GM18508 (cell line): ENCODE data around the gene RPL23.

ENCODE experiments used
- ATAC-seq: cut with Tn5 transposase; IDR thresholded peaks from one replicate; pipeline ENCODE4 v1.9.1; 2021; ENCODE audit warnings: moderate number of reproducible peaks; ENCODE audit not compliant: insufficient read depth, unreplicated experiment

Gene RPL23

DNA sequence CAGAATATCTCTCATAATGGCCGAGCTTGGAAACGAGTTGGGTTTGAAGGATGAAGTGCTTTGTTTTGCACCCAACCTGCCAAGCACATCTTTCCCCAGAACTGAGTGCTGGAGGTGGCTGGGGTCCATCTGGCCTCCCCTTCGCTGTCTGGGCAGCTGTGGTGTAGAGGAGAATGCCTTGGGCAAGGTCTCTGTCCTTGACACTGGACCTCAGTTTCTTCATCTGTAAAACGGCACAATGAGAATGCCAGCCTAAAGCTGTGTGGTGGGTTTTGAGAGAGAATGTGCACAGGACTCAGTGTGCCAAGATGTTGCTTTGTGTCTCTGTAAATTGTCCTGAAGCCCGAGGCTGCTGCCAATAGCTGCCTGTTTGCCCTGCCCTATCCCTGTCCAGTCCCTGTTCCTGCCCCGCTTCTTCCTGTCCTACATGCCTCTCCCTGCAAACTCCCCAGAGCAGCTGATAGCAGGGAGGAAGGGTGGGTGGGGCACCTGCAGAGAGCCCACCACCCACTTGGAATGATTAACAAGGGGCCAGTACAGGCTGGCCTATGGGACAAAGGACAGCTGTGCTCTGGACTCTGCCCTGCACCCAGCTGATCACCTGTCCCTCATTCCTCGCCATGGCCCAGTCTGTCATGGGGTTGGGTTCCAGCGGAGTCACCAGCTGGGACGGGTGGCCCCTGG, 31.7 kb upstream of the RPL23 start:
- no peak for ATAC-seq

DNA sequence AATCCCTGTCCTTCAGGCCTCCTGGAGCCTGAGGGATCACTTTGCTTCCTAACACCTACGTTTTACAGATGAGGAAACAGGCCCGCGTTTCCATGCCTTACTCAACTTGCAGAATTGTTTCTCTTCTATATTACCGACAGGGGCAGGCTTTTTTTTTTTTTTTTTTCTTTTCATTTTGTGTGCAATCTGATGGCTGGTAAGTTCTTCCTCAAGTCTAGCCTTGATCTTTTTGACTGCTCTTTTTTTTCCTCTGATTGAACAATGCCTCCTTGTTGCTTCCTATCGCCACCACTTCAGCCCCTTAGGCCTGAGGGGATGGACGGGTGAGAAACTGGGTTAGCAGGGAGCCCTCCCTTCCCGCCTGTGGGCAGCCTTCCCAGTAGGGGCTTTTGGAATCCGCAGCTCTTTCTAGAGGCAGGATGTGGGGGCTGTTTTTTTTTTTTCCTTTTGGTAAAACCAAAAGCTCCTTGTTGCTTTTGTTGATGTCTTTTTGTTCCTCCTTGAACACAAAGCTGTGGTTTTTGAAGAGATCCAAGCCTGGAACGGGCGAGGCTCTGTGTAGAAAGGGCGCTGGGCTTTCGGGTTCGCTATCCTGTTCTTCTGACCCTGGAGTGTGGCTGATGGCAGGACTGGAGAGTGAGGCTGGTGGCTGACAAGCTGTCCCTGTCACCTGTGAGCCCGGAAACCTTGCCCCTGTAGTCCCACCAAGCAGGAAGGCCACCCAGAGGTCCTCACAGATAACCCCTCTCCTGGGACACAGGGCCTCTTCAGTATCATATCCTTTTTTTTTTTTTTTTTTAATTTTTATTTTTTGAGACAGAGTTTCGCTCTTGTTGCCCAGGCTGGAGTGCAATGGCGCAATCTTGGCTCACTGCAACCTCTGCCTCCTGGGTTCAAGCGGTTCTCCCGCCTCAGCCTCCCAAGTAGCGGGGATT, 30.3 kb upstream of the RPL23 start:
- ATAC-seq: no peak

DNA sequence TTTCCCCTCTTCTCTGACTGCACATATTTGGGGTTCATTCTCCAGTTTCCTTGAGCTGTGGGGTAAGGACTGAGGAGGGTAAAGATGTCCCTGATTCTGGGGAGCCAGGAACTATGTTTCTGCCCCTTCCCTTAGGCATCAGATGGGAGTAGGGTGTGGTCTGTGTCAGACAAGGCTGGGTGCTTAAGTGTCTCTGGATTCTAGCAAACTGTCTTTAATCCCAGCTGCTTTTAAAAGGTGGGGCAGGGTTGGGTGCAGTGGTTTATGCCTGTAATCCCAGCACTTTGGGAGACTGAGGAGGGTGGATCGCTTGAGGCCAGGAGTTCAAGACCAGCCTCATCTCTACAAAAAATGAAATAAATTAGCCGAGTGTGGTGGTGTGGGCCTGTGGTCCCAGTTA, 29.3 kb upstream of the RPL23 start:
- no peak for ATAC-seq

DNA sequence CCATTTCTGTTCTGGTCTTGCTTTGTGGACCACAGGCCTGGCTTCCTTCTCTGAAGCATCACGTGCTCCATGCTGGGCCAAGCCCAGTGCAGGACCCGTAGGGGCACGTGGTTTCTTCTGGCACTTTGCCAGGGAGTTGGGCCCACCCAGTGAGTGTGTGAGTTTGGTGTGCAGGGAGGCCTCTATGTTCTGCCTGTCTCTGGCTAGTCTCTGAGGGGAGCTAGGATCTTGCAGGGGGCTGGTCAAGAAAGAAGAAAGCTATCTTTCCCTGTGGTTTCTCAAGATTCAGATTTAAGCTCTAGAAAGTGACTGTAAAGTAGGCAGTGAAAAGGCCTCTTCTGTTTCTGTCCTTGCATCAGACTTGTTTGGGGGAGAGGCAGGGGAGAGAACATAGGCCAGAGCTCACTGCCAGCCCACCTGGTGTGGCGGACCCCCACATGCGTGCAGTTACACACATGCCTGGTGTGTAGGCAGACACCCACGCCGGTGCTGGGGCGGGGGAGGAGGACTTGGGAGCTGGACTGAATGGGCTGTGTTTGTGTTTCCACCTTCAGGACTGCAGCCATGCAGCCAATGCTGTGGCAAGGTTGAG, 28.2 kb upstream of the RPL23 start:
- no peak for ATAC-seq

DNA sequence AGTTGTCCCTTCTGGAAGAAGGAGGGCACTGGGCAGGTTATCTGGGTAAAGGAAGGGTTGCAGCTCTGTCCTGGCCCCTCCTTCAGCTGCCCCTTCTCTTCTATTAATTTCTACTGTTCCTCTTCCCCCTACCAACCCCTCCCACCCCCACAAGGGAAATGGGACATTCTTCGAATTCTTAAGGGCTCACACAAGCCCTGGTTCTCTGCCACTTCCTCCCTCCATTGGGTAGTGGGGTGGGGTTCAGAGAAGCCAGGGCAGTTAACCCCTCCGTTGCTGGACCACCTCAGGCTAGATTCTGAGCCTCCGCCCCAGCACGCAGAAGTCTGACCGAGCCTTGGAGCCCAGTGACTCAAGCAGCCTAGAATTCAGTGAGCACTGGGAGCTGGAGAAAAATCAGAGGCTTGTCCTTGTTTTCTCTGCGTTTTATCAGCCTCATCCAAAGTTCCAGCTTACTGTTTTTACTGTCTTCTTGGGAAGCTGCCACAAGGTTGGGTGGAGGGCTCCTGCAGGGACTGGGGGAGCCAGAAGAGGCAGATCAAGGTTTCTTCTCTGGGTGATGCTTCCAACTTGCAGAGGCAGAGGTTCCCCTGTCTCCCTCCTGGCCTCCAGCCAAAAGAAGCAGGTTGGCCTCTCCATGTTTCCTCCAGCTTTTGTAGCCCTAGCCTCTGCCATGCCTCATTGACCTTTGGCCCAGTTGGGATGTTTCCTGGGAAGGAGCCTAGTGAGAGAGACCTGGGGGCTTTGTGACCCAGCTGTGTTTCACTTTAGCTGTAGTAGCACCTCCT, 26.6 kb upstream of the RPL23 start:
- ATAC-seq: no peak

DNA sequence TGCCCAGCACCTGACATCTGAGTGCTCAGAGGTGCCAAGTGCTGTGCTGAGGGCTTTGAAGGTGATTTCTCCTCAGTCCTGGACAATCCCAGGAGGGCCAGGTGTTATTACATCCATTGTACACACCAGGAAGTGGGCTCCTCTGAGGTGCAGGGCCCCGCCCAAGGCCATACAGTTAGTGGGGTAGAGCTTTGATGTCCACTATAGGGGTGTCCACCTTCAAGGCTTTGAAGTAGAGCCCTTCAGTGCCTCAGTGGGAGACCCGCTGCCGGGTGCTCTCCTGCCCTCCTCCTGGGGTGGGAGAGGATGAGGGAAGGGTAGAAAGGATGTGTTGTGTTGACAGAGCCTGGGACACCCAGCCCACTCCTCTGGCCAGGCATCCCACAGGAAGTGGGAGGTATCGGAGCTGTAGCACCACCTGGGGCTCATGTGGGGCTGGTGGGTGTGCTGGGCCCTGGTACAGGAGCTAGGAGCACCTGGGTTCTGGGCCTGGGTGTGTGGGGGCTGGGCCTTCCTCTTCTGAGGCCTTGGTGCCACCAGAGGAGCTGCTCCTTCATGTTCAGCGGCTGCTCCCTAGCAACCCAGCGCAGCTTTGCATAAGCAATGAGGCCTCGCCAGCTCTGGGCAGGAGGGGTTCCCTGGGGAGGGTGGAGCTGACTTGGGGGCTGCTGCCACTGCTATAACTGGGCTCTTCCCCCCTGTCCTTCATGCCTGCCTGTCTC, 23.8 kb upstream of the RPL23 start:
- ATAC-seq: no peak

DNA sequence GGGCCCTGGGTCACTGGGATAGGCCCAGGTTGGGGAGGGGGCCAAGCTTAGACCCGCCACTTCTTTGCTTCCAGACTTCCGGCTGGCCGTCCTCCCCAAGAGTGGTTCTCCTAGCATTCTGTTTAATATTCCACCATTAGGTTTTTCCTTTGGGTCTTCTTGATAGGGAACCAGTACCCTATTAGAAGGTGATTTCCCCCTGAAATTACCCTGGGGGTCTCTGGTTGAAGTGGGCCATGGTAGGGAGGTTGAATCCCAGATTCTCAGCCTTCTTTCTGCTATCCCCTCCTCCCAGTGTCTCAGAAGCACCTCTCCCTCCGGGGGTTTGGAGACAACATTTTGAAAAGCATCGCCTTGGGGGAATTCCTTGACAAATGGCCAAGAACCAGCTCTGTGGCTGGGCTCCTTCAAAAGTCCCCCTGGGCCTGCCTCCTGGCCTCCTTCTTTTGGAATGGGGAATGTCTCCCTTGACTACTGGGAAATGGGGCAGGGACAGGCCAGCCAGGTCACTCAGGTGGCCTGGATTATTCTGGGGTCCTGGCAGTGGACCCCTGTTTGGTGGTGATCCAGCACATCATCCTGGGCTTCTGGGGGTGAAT, 22.1 kb upstream of the RPL23 start:
- ATAC-seq: no peak

DNA sequence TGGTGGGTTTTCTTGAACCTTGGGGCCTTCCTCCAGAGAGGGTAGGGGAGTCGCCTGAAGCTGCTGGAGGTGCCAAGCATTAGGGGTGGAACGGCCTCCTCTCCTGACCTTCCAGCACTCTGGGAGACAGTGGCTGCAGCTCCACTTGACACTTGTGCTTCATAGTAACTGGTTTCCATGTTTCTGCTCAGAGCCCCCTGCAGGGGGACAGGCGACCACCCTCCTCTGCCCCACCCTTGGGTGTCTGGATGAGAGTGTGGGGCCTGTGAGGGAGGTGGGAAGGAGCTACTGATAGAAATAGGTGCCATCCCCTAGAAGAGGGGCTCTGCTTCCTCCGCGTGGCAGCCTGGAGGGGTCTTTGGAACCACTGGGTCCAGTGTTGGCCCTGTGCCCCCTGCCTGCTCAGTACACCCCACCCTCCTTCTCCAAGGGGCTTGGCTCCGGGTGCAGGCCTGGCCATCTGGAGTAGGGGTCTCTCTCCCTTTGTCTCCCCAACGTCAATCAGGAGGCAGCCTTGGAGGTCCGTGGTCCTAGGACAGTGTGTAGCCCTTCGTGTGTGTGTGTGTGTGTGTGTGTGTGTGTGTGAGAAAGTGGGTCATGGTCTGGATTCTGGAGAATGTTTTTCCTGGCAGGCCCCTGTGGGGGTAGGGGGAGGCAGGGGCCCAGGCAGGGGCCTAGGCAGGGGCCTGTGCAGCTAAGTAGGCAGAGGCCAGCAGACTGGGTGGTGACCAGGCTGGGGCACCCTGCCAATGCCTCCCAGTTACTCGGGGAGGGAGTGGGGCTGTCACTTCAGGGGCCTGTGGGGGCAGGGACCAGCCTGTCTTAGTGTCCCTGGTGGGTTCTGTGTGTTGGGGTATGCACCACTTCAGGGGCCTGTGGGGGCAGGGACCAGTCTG, 21.2 kb upstream of the RPL23 start:
- no peak for ATAC-seq

DNA sequence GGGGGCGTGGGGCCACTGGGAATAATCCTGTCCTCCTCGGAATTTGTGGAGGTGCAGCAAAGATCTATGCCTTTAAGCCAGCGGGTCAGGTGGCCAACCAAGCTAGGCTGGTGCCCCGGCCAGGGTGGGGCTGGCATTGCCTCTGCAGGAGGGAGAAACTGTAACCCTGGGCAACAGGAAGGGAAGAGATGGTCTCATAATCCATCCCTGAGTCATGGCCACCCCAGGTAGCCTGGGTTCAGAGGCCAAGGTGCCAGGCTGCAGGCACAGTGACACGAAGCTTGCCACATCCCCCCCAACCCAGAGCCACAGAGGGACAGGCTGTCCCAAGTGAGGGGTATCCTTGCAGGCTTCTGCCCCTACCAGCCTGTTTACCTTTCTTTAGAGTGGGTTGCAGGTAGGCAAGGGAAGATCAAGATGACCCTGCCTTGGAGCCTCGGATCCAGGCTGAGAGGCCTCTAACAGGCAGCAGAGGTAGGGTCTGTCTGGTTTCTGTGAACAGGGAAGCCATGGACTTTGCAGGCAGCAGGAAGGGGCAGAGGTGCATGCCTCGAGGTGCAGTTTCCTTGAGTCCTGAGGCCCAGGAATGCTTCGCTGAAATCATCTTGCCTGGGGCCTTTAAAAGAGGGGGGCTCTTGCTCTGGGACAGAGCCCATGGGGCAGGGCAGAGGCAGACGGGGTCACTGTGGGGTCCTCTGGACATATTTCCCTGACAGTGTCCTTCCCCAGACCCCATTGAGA, 20.3 kb upstream of the RPL23 start:
- ATAC-seq: no peak

DNA sequence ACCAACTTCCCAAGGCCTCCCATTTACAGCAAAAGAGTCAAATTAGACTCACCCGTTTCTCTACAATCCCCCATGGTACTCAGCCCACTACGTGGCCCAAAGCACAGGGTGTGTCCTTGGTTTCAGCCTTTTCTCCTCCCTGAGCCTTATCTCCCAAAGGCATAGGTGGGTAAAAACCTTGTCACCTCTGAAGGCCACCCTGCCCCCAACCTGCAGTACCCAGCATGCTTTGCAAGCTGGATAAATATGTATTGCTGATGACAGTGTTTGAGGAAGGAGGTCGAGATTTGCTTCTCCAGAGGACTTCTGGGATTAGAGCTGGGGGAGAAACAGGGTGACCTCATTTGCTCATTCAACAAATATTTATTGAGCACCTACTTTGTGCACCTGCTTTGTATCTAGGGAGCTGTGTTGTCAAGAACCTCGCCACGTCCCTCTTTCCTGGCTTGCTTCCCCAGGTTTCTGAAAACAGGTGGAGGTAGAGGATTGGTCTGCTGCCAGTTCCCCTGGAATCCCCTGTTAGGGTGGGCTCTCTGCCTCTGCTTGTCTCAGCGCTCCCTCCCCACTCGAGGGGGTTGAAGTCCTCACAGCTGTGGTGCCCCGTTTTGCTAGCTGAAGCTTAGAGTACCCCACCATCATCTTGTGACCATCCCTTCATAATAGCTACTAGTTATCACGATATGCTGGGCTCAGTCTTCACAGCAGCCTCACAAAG, 19.3 kb upstream of the RPL23 start:
- no peak for ATAC-seq

DNA sequence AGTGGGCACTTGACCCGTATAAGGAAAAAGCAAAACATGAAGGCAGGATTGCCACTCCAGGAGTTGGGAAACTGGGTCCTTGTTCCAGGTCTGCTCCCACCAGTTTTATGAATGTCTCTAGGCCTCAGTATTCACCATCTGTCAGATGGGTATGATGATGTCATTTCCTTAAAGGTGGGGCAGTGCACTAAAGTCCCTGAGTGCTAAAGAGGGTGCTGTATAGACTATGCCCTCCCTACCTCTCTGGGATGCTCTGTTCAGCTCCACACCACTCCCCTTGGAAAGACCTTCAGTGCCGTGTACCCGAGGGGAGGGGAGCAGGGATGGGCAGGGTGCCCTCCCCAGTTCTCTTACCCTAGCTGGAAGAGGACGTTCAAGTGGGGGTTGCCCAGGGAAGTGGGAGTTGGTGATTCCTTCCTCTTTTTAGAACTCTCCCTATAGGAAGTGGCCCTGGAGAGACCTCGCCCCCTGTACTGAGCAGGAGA, 18.5 kb upstream of the RPL23 start:
- ATAC-seq: no peak

DNA sequence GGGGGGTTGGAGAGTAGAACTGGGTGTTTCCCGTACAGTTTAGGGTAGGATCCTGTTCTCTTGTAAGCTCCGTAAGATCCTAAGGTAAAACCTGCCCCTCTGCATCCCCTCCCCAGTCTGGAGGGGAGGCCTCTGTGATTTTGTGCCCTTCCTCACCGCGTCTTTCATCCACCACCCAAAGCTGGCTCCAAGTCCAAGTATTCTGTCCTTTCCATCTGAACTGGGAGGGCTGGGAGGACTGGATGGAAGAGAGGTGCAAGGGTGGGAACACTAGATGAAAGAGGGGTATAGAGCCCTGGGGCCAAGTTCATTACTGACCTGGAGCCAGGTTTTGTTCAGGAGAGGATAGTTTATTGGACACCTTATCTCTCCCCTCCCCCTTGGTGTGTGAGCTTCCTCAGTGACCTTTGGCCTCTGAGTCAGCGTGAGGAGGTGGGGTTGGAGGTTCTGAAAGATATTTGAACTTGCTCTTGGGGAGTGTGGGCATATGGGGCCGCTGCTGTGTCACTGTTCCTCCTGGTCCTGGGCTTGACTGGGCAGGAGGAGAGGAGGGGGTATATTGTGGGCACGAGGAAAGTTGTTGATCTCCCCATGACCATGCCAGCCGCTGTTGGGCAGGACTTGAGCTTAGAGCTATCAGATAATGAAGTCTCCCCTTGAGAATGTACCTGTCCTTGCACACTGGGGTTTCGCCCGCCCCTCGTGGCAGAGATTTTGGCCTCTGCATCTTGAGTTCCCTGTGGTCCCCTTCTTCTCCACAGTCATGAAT, 17.9 kb upstream of the RPL23 start:
- ATAC-seq: no peak

DNA sequence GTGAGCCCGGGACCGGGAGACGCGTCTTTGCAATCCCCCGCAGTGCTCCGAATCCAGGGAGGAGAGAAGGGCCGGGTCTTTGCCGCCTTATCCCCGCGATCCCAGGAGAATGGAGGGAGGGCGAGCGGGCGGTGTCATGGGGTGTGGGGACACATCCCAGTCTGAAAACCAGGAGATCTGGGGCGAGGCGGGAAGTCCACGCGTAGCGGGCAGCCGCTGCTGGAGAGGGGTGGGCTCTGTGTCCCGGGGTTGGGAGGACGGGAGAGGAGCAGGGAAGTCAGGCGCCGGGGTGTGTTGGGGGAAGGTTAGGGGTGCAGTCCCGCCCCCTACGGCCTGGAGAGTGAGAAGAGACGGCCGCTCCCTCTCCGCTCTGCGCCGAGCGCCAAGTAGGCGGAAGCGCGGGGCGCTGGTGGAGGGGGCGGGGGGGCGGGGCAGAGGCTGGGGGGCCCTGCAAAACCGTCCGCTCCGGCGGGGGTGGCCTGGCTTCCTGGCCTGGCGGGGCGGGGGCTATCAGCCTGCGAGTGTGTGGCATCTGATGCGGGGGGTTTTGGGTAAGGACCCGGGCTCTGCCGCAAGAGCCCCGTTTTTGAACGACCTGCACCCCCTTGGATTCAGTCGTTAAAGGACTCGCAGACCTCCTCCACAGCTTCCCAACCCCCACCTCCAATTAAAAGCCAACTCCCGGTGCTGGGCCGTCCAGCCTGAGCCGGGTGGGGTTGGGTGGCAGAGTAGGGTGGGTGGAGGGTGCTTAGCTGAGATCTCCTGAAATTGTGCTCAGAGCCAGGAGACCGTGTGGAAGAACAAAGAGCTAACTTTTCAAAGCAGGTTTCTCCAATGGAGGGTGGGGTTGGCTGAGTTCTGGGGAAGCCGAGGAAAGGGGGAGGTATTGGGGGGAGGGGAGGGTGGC, 17.0 kb upstream of the RPL23 start:
- no peak for ATAC-seq

DNA sequence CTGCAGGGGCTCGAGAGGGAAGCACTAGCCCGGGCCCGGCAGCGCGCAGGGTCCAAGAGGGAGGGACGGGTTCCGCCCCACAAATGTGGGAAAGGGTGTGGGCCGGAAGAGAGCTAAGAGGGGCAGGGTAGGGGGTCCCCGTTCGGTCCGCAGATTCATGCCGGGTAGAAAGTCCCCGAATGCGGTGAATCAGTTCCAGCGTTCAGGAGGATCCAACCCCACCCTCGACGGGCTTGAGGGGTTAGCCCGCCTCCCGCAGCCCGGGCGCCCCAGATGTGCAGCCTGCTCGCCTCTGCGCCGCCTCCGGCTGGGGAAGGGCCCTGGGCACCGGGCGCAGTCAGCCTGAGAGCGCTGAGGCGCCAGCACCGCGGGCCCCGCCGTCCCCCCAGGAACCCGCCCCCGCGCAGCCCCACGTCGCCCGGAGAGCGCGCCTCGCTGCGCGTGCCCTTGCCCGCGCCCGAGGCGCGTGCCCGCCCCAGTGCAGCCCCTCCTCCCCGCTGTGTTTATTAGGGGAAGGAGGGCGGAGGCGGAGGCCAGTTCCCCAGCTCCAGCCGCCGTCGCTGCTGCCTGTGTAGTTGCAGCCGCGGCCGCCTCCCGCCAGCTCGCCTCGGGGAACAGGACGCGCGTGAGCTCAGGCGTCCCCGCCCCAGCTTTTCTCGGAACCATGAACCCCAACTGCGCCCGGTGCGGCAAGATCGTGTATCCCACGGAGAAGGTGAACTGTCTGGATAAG, 16.2 kb upstream of the RPL23 start, which contains the start of gene LASP1:
Gene LASP1 (plus strand): TSS at position 533 of the 733 bp plus-strand sequence. CDS start 132 bp downstream, at position 665.
- no peak for ATAC-seq
